Ramos (cell line): ENCODE data around the gene SLC25A45.

Experiments used
- in situ Hi-C: fragments of 300-500 bp; cut with MboI; formaldehyde crosslinking; loops from one replicate; pipeline ENCODE4 v1.14.3; 2022; ENCODE audit warnings: low sequenced_read_pairs; ENCODE audit not compliant: unreplicated experiment

SLC25A45 gene

DNA sequence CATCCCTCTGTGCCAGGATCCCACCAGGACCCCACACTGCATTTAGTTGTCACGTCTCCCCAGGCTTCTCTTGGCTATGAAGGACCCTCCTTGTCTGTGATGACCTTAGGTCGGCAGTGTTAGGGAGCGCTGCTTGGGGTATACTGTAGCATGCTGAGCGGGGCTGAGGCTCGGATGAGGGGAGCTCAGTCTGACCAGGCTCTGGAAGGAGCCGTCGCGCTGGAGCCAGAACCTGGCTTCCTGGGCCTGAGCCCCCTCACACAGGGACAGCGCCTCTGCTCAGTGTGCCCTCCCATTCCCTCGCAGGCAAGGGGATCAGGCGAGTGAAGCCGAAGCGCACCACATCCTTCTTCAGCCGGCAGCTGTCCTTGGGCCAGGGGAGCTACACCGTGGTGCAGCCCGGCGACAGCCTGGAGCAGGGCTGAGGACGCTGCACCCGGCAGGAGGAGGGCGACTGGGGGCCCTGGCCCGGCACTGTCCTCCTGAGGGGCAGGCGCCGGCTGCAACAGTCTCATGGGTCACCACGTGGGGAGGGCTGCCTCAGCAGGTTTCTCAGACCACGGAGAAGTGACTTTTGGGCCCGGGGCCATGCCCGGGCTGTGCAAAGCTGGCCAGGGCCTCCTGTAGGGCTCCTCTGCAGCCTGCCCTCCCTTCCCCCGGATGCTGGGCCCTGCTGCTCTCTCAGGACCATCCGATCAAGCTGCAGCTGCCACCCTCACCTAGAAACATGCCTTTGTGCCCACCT lies 28.7 kb upstream of the SLC25A45 start:
- in situ Hi-C loops: no loop called here

DNA sequence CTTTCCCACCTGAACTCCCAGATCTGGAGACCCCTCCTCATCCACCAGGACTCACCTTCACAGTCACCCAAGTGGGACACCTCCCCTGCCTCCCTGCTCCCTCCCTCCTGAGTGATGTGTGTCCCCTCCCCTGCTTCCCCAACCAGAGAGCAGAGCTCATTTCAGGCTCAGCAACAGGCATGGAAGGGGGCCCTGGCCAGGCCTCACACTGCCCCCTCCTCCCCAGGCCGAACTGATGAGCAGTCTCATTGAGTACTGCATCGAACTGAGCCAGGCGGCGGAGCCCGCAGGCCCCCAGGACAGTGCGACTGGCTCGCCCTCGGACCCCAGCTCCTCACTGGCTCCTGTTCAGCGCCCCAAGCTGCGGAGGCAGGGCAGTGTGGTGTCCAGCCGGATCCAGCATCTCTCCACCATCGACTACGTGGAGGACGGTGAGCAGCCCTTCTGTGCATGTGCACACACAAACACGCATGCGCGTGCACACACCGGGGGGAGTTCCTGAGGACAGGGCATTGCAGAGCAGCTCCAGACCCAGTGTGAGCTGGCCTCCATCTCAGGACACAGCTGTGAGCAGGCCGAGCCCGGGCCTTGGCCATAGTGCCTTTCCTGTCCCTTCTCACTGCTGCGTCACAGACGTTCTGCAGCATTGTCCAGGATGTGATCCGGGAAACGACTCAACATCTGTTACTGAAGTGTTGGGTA lies 22.3 kb upstream of the SLC25A45 start:
- in situ Hi-C loops: no loop called here

DNA sequence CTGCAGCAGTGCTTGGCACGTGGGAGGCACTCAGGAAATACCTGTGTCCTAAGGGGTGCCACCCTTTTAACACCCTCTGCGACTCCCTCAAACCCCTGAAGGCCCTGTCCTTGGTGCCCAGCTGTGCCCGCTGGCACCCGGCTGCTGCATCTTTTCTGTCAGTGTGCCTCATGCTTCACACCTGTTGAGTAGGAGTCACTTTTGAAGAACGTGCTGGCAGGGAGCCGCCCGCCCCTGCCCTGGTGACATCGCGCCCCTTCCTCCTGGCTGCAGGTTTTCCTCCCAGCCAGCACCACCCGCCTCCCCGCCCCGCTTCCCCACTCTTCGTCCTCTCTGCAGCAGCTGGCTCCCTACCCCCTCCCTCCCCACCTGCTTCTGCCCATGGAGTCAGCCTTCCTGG lies 21.8 kb upstream of the SLC25A45 start:
- in situ Hi-C loops: no loop called here

DNA sequence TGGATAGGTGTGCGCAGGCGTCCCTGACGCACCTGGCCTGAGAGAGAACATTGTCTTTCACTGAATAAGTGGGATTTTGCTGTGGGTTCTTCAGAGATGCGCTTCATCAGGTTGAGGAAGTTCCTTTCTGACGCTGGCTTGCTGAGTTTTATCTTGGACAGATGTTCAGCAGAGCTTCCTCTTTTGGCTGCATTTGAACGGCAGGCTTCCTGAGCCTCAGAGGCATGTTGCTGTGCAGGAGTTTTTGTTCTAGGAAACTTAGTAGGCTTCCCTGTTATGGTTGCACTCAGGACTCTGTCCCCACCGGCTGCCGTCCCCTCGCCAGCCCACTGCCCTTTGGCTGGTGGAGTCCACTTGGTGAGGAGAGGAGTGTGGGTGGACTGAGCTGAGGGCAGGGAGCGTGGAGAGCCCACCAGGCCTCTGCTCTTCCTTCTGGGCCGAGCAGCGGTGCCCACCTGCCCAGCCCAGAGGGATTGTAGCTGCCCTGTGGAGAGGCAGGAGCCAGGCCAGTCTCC lies 21.2 kb upstream of the SLC25A45 start:
- in situ Hi-C loops: no loop called here

GRCh38 chr11:65402790-65403189 lies 20.3 kb upstream of the SLC25A45 start:
- in situ Hi-C loops: no loop called here

DNA sequence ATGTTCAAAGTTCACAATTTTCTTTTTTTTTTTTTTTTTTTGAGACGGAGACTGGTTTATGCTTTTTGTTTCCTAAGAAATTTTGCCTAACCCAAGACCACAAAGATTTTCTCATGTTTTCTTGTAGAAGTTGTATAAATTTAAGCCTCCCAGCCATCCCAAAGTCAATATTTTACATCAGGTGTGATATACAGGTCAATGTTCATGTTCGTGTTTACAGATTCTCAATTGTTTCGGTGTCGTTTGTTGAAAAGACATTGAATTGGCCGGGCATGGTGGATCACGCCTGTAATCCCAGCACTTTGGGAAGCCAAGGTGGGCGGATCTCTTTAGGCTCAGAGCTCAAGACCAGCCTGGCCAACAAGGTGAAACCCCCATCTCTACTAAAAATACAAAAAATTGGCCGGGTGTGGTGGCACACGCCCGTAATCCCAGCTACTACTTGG lies 19.4 kb upstream of the SLC25A45 start:
- in situ Hi-C loops: no loop called here

GRCh38 chr11:65401073-65401802 lies 18.8 kb upstream of the SLC25A45 start:
- in situ Hi-C loops: no loop called here

DNA sequence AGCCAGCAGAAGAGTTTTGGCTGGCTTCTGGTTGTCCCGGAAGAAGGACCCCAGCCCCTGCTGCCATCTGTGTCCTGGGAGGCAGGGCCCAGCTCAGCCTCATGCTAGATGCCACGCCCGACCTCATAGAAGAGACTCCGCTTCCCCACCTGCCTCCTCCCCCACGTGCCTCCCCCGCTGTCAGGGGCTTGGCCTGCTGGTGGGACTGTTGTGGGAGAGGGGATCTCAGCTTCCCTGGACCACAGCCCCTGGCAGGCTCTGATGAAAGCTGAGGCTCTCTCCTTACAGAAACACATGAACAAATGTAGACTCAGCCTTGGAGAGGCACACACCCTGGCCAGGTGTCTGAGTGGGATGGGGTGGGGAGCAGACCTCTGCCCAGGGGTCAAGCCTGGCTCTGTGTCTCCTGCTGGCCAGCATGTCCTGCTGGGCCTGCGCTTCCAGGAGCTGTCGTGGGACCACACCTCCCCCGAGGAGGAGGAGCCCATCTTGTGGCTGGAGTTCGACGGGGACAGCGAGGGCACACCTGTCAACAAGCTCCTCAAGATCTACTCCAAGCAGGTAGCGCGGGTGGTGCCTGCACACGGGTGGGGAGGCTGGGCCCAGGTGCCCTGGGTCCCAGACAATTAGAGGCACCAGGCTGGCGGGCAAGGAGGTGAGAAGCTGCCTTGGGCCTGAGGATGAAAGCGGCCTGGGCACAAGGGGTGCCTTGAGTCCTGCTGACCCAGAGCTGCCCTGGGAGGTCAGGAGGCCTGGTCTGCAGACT lies 18.0 kb upstream of the SLC25A45 start:
- in situ Hi-C loops: no loop called here

GRCh38 chr11:65399845-65400244 lies 17.4 kb upstream of the SLC25A45 start:
- in situ Hi-C loops: no loop called here

- in situ Hi-C loops: no loop called here
These were observed 16.8 kb upstream of the SLC25A45 start for GRCh38 chr11:65399249-65399648.

GRCh38 chr11:65398362-65398910 lies 16.0 kb upstream of the SLC25A45 start:
- in situ Hi-C loops: no loop called here

- in situ Hi-C loops: no loop called here
These were observed 14.6 kb upstream of the SLC25A45 start for GRCh38 chr11:65396769-65397745.

- in situ Hi-C loops: no loop called here
These were observed 13.6 kb upstream of the SLC25A45 start for GRCh38 chr11:65395961-65396530.

DNA sequence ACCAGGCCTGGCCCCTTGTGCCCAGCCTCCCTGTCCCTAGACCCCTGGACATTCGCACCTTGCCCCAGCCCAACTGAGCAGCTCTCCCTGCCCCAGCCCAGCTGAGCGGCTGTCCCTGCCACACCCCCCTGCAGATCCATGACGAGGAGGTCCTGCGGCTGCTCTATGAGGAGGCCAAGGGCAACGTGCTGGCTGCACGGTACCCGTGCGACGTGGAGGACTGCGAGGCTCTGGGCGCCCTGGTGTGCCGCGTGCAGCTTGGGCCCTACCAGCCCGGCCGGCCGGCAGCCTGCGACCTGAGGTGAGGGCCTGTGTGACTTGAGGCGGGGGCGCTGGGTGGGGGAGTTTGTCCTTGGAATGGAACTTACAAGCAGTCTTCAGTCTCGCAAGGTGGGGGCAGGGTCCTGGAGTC lies 11.7 kb upstream of the SLC25A45 start:
- in situ Hi-C loops: no loop called here

GRCh38 chr11:65393513-65394079 lies 11.2 kb upstream of the SLC25A45 start:
- in situ Hi-C loops: no loop called here

- in situ Hi-C loops: no loop called here
These were observed 10.5 kb upstream of the SLC25A45 start for GRCh38 chr11:65392899-65393298.

DNA sequence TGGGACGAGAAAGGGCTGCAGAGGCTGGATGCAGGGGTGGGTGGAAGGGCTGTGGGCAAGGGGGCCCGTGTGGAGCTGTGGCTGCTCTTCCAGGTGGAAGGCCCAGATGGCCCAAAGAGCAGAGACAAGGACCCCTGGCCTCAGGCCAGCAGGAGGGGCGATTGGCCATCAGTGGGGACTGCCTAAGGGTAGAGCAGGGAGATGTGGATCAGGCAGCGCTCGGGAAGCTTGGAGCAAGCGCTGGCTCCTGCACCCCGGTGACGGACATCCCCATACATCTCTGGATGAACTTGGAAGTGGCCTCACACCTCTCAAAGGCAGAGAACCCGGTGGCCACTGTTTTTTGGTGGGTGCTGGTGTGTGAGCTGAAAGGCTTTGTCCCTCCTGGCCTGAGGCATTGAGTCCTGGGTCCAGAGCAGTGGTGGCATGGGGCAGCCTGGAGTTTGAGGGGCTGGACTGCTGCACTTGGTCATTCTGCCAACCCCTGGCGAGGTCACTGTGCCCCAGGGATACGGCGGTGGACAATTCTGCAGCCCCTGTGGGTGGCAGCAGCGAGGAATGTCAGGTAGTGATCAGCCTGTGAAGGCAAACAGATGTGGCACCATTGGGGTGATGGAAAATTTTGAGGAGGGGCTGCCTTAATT lies 9.9 kb upstream of the SLC25A45 start:
- in situ Hi-C loops: no loop called here

- in situ Hi-C loops: no loop called here
These were observed 8.6 kb upstream of the SLC25A45 start for GRCh38 chr11:65390996-65391395.
